NCI-H187 (cell line): ENCODE data around the gene FAM50A.
"Not testable (repeated sequence)": the region's sequence is repeated elsewhere in the genome, so short reads cannot be mapped to it uniquely, and the experiment has no call there.

Source experiments
- DNase-seq, 2 experiments: peaks; one replicate each; lab custom pipeline; 2025; lab: John Stamatoyannopoulos, UW

The FAM50A gene, protein sequence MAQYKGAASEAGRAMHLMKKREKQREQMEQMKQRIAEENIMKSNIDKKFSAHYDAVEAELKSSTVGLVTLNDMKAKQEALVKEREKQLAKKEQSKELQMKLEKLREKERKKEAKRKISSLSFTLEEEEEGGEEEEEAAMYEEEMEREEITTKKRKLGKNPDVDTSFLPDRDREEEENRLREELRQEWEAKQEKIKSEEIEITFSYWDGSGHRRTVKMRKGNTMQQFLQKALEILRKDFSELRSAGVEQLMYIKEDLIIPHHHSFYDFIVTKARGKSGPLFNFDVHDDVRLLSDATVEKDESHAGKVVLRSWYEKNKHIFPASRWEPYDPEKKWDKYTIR

GRCh38 chrX:154443992-154444754, at the start of gene FAM50A:
Gene FAM50A (plus strand): TSS chrX:154444141. CDS start chrX:154444236, 95 bp downstream.
- DNase-seq = peak; percentile 39 to 84

DNA sequence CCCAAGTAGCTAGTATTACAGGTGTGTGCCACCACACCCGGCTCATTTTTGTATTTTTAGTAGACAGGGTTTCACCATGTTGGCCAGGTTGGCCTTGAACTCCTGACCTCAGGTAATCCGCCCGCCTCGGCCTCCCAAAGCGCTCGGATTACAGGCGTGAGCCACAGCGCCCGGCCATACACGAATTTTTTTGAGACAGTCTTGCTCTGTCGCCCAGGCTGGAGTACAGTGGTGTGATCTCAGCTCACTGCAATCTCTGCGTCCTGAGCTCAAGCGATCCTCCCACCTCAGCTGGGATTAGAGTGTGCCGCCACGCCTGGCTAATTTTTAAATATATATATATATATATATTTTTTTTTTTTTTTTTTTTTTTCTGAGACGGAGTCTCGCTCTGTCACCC, 47.6 kb upstream of the FAM50A start:
- not testable (repeated sequence) for DNase-seq

- DNase-seq = peak in 1 of 2 experiments; percentile 36
Measured at GRCh38 chrX:154396973-154397887, 46.7 kb upstream of the FAM50A start.

DNA sequence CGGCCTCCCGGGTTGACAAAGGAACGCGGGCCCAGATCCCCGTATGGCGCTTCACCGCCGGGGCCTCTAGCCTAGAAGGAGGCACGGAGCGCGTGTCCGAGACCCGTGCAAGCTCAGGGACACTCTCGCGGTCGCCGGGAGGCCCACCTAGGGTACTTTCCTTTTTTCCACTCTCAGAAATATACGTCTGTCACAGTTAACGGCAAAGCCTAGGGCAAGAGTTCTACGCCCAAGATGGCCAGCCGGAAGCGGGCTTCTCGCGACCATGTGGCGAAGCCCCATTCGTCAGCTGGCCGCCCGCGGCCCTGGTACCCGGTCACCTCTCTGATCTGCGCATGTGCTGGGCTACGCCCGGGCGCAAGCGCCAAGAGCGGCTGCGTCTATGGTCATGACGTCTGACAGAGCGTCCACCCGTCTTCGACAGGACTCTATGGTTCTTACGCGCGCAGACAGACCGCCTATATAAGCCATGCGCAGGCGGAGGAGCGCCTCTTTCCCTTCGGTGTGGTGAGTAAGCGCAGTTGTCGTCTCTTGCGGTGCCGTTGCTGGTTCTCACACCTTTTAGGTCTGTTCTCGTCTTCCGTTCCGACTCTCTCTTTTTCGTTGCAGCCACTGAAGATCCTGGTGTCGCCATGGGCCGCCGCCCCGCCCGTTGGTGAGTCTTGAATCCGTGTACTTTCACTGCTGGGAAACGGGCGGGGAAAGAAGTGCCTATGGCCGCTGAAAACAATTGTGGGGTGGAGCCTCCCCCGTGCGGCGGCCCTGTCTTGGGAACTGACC, 45.9 kb upstream of the FAM50A start, which contains the start of gene RPL10:
Gene RPL10 (plus strand): TSS at position 490 of the 780 bp plus-strand sequence. CDS start 143 bp downstream, at position 633.
- DNase-seq = peak; percentile 97

DNA sequence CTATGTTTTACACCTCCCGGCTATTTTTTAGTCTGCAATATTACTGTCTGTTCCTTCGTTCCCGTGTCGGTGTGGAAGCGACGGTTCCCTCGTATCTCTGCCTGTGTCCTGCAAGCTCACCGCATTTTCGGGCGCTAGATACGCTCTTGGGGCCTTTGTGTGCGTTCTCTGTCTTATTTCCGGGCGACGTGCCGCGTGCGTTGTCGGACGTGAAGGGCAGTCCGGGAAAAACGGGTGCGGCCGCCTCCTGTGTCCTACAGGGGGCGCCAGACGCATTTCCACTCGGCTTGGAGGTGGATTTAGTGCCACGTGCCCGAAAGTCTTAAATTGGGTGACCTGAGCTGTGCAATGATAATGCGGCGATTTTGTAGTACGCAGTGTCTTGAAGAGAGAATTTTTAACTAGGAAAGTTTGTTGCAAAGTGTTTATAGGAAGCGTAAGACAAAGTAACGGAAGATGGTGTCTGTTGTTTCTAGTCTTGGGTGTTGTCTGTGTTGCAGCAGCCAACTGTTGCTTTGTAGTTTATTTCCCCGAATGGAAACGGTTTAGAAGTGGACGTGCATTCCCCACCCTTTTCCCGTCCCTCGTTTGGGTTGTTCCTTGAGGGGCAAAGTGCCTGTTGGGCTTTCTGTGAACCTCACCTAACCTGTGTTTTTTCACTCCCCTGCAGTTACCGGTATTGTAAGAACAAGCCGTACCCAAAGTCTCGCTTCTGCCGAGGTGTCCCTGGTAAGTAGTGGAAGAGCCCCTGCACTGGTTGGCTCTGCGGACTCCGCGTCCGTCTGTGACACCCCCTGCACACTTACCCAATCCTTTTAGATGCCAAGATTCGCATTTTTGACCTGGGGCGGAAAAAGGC, 45.0 kb upstream of the FAM50A start:
- peak; percentile 61 to 74 for DNase-seq

DNA sequence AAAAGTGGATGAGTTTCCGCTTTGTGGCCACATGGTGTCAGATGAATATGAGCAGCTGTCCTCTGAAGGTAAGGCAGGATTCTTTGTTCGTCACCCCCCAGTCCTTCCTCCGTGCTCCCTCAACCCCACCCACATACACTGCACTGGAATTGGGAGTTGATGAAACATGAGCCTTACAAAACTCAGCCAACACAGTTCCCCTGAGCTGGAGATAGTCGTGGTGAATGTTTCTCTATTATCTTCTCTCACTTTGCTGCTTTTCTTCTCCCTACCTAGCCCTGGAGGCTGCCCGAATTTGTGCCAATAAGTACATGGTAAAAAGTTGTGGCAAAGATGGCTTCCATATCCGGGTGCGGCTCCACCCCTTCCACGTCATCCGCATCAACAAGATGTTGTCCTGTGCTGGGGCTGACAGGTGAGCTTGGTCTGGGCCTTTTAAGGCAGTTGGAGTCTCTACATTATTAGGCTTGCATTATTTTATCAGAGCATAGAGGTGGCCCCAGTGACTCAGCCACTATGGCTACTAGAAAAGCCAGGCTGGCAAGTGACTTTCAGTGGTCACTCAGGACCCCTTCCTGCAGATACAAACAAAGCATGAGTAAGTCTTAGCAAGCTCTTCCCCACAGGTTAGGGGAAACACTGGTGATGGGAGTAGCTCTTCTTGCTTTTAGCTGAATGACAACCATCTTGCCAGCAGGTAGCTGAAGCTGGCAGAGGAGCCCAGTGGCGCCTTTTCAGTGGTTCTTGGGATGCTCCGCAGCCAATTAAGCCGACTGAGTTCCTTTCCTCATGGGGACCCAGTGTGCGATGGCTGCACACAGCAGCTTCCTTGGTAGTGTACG, 44.2 kb upstream of the FAM50A start:
- no peak for DNase-seq

DNA sequence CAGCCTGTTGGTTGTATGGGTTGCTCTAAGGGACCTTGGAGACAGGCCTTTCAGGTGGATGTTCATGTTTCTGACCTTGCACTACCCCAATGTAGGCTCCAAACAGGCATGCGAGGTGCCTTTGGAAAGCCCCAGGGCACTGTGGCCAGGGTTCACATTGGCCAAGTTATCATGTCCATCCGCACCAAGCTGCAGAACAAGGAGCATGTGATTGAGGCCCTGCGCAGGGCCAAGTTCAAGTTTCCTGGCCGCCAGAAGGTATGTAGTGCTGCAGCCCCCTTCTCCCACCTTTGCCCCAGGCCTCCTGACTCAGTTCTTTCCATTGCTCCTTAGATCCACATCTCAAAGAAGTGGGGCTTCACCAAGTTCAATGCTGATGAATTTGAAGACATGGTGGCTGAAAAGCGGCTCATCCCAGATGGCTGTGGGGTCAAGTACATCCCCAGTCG, 43.5 kb upstream of the FAM50A start:
- not testable (repeated sequence) for DNase-seq

GRCh38 chrX:154401045-154401799, 42.7 kb upstream of the FAM50A start:
- DNase-seq = no peak

- DNase-seq = no peak
Measured at GRCh38 chrX:154401918-154402621, 41.9 kb upstream of the FAM50A start.

GRCh38 chrX:154402622-154403127, 41.3 kb upstream of the FAM50A start:
- DNase-seq = no peak

- DNase-seq = no peak
Measured at GRCh38 chrX:154403192-154403591, 40.7 kb upstream of the FAM50A start.

- no peak for DNase-seq
Measured at GRCh38 chrX:154403858-154404257, 40.1 kb upstream of the FAM50A start.

DNA sequence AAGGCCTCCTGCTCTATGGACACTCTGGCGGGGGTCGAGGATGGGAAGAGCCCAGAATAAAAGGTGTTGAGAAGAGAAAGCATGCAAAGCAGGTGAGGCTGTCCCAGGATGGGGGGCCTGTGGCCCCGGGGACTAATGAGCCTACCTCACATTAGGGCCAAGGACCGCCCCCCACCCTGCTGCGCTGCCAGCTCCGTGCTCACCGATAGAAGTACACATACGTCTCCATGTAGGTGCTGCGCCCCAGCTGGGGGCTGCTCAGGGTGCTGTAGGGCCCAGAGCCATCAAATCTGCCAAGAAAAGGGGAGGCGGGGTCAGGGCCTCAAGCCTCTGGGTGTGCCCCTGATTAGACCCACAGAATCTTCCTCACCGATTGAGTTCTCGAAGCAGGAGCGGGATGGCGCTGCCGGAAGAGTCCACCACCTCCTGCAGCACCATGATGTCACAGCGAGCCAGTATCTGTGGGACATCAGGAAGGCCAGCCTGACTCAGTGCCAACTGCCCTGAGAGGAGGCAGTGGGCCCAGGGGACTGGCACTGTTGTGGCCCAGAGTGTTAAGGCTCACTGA, 39.2 kb upstream of the FAM50A start:
- DNase-seq = no peak

DNA sequence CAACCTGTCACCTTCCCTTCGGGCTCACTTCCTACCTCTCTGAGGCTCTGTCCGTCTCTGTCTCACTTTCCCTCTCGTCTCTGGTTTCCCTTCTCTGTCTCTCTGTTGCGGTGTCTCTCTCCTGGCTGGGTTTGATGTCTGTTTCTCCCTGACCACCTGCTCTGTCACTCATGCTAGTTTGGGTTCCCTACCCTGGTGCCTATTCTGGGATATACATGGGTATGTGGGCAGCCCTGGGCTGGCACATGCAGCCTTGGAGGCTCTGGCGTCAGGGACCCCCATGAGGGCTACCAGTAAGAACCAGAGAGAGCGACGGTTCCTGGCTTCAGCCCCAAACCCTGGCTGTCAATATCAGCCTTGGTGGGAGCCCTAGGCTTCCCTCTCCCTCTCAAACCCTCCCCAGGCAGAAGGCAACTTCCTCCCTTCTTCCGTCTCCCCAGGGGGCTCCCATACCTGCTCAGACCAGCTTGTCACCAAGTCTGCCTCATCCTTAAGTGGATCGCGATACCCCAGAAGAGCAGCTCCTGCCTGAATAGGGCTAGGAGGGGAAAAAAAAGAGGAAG, 35.2 kb upstream of the FAM50A start:
- DNase-seq = no peak

DNA sequence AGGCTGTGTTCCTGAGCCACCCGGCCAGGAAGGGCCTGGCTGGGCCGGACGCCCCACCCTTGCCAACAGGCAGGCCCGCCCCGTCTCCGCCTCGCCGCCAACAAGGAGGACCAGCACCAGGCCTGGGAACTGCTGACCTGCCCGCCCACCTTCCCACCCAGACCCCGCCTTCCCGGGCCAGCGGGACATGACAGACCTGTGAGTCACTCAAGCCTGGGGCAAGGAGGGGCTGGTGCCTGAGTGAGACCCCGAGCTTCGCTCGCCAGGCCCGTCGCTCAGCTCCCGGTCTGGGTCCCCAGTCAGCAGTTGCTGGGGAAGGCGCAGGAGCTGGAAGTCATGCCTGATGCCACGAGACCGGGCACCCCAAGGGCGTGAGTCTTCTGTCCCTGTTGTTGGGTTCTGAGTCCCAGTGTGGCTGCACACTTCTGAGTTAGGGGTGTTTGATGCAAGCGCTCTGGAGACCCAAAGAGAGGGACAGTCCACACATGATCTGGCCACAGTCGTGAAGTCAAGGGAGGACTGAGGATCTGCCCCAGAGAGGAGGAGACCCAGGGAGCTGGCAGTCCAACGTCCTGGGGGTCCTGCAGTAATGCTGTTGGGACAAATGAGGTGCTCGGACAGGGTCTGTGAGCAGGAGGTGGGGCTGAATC, 34.6 kb upstream of the FAM50A start, which contains the start of gene DNASE1L1:
Gene DNASE1L1 (minus strand): TSS at position 33 of the 650 bp plus-strand sequence. CDS start 3,686 bp downstream, outside the sequence.
- no peak for DNase-seq

- peak; percentile 26 to 48 for DNase-seq
Measured at GRCh38 chrX:154411981-154412340, 32.0 kb upstream of the FAM50A start.
